Panc1 (cell line): ENCODE results near the gene TREX2. TPM values are rescaled to one million over a fixed set of nuclear protein-coding genes. Genes with fewer than 3 reads are reported as not detected.
A peak's percentile ranks its signal among the peaks of the same experiment; 100 is the strongest.

Source experiments
- ATAC-seq: fragments of 200-7000 bp; cut with Tn5 transposase; 2 replicates; pipeline ENCODE4 v1.9.1; 2020; ENCODE audit warnings: mild to moderate bottlenecking, moderate library complexity
- BruUV-seq: library from RNA; stranded (reverse); fragments of 400-500 nt; replicated peaks from 2 replicates; lab custom pipeline; 2021; lab: Mats Ljungman, UMichigan
- CTCF ChIA-PET: fragments of 300-600 bp; sonication (Branson Sonifier 250); formaldehyde crosslinking; loops from one replicate; lab custom pipeline; 2022; ENCODE audit warnings: antibody characterized with exemption; lab: Charles Lee
- POLR2A ChIA-PET: fragments of 300-600 bp; sonication (Branson Sonifier 250); formaldehyde crosslinking; loops from one replicate; lab custom pipeline; 2022; ENCODE audit warnings: antibody characterized with exemption; lab: Charles Lee
- DNase-seq: peaks from one replicate; pipeline ENCODE4 v3.0.0-alpha.2; 2010; ENCODE audit warnings: low read depth, low spot score
- H3K27ac ChIP-seq: 2 replicates; pipeline ENCODE4 v1.5.1; 2011; ENCODE audit warnings: mild to moderate bottlenecking, low read length, inconsistent platforms
- H3K27me3 ChIP-seq: fragments of 200-500 bp; sonication (Bioruptor generic); 2 replicates; pipeline ENCODE4 v1.6.0; 2014; ENCODE audit warnings: low read length, inconsistent platforms; ENCODE audit not compliant: control insufficient read depth, insufficient read depth
- H3K36me3 ChIP-seq: fragments of 200-500 bp; sonication (Bioruptor generic); 2 replicates; pipeline ENCODE4 v1.5.1; 2014; ENCODE audit warnings: inconsistent platforms, mild to moderate bottlenecking, low read length, moderate library complexity; ENCODE audit not compliant: control insufficient read depth, insufficient read depth
- H3K4me1 ChIP-seq: 2 replicates; pipeline ENCODE4 v1.5.1; 2011; ENCODE audit warnings: inconsistent platforms, mild to moderate bottlenecking, low read length, moderate library complexity; ENCODE audit not compliant: control insufficient read depth, insufficient read depth
- H3K4me3 ChIP-seq, 2 experiments: 2 replicates each; pipeline ENCODE4 v1.5.1; 2011 to 2012; ENCODE audit warnings: low read depth in 2 of 2, low read length in 2 of 2, mild to moderate bottlenecking in 2 of 2, inconsistent platforms in 1 of 2, moderate library complexity in 1 of 2
- H3K9me3 ChIP-seq: fragments of 200-500 bp; sonication (Bioruptor generic); 2 replicates; pipeline ENCODE4 v1.5.1; 2014; ENCODE audit warnings: low read depth, mild to moderate bottlenecking, inconsistent platforms, low read length, moderate library complexity; ENCODE audit not compliant: control insufficient read depth, insufficient read depth
- POLR2AphosphoS5 ChIP-seq: IDR thresholded peaks from 2 replicates; pipeline ENCODE4 v1.6.1; 2012; ENCODE audit warnings: mild to moderate bottlenecking, low read depth, low read length, moderate library complexity
- SIN3A ChIP-seq: IDR thresholded peaks from 2 replicates; pipeline ENCODE4 v1.6.1; 2012; ENCODE audit warnings: low read depth, mild to moderate bottlenecking, low read length, moderate library complexity, borderline replicate concordance; ENCODE audit not compliant: insufficient read depth
- TCF7L2 ChIP-seq: IDR thresholded peaks from 2 replicates; pipeline ENCODE4 v1.6.1; 2011; ENCODE audit warnings: mild to moderate bottlenecking, low read depth, low read length, inconsistent platforms
- in situ Hi-C: cut with HindIII; loops from 2 replicates; pipeline ENCODE4 v1.10.0; 2016; ENCODE audit warnings: low sequenced_read_pairs, low pct_unique_long_range_greater_than_20kb
- intact Hi-C: fragments of 100-400 bp; cut with micrococcal nuclease; formaldehyde crosslinking; loops from one replicate; pipeline ENCODE4 v1.10.0; 2022; ENCODE audit not compliant: unreplicated experiment
- total RNA-seq: library from RNA; stranded (reverse); gene quantifications from one replicate; pipeline ENCODE4 v1.2.1, GENCODE V29; 2021; ENCODE audit not compliant: unreplicated experiment
- TF ChIP-seq, protein P1 (sequence below): fragments of 450-650 bp; IDR thresholded peaks from 2 replicates; pipeline ENCODE4 v1.5.1; 2017; ENCODE audit warnings: mild to moderate bottlenecking
- TF ChIP-seq, protein P2 (sequence below), 2 experiments: IDR thresholded peaks; 2 replicates each; pipeline ENCODE4 v1.6.1; 2011 to 2012; ENCODE audit warnings: low read depth in 2 of 2, control low read depth in 1 of 2, low read length in 1 of 2, mild to moderate bottlenecking in 1 of 2, moderate library complexity in 1 of 2; ENCODE audit not compliant: insufficient read depth in 1 of 2

The TREX2 gene
- total RNA-seq, 1 experiment from 2014 or later = 2.4 TPM

DNA sequence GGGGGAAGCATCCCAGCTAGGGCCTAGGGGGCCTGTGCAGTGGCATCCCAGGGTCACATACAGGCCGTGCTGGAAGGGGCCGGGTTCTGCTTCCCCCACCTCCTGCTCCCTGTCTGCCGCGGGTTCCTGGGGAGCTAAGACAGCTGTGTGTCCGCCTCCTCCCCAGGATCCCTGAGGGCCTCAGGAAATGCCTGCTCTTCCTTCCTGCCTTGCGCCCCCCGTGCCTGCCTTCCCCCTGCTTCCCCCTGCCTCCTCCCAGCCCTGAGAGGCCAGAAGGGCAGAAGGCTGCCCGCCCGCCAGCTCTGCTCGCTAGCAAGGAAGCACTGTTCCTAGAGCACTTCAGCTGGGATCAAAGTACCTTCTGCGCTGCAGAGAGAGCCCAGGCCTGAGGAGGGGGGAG is 46.1 kb upstream of the TREX2 start:
- BruUV-seq = no TSS peak
- Histone ChIP-seq H3K27me3 (no peaks in the 10 kb centered on the region), H3K4me1 (peaks cover 37% of the 10 kb centered on the region), H3K4me3 (no peak overlapping the region), H3K9me3 (no peaks in the 10 kb centered on the region), H3K27ac (no peak overlapping the region), H3K36me3 (no peaks in the 10 kb centered on the region)
- intact Hi-C loops = no loop called here
- ChIA-PET CTCF (interaction anchor here (0.8 kb wide), 1 partner anchor 31 kb away, joined by 3 read pairs; no protein-coding TSS in a partner anchor), POLR2A (interaction anchor here (0.5 kb wide), 1 partner anchor 21 kb away, joined by 12 read pairs; no protein-coding TSS in a partner anchor)
- in situ Hi-C loops = no loop called here
- no peak for TF ChIP-seq SIN3A
- TF ChIP-seq, protein P1, sequence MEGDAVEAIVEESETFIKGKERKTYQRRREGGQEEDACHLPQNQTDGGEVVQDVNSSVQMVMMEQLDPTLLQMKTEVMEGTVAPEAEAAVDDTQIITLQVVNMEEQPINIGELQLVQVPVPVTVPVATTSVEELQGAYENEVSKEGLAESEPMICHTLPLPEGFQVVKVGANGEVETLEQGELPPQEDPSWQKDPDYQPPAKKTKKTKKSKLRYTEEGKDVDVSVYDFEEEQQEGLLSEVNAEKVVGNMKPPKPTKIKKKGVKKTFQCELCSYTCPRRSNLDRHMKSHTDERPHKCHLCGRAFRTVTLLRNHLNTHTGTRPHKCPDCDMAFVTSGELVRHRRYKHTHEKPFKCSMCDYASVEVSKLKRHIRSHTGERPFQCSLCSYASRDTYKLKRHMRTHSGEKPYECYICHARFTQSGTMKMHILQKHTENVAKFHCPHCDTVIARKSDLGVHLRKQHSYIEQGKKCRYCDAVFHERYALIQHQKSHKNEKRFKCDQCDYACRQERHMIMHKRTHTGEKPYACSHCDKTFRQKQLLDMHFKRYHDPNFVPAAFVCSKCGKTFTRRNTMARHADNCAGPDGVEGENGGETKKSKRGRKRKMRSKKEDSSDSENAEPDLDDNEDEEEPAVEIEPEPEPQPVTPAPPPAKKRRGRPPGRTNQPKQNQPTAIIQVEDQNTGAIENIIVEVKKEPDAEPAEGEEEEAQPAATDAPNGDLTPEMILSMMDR = no peak
- TF ChIP-seq TCF7L2 = no peak
- TF ChIP-seq POLR2AphosphoS5 = no peak
- TF ChIP-seq, protein P2, sequence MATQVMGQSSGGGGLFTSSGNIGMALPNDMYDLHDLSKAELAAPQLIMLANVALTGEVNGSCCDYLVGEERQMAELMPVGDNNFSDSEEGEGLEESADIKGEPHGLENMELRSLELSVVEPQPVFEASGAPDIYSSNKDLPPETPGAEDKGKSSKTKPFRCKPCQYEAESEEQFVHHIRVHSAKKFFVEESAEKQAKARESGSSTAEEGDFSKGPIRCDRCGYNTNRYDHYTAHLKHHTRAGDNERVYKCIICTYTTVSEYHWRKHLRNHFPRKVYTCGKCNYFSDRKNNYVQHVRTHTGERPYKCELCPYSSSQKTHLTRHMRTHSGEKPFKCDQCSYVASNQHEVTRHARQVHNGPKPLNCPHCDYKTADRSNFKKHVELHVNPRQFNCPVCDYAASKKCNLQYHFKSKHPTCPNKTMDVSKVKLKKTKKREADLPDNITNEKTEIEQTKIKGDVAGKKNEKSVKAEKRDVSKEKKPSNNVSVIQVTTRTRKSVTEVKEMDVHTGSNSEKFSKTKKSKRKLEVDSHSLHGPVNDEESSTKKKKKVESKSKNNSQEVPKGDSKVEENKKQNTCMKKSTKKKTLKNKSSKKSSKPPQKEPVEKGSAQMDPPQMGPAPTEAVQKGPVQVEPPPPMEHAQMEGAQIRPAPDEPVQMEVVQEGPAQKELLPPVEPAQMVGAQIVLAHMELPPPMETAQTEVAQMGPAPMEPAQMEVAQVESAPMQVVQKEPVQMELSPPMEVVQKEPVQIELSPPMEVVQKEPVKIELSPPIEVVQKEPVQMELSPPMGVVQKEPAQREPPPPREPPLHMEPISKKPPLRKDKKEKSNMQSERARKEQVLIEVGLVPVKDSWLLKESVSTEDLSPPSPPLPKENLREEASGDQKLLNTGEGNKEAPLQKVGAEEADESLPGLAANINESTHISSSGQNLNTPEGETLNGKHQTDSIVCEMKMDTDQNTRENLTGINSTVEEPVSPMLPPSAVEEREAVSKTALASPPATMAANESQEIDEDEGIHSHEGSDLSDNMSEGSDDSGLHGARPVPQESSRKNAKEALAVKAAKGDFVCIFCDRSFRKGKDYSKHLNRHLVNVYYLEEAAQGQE (IDR thresholded peaks at IDR 0.05; ENCODE audit: insufficient read depth in 1 of 2, low read depth in 2 of 2, low read length in 1 of 2) = no peak
- DNase-seq = no peak
- ATAC-seq = no peak

DNA sequence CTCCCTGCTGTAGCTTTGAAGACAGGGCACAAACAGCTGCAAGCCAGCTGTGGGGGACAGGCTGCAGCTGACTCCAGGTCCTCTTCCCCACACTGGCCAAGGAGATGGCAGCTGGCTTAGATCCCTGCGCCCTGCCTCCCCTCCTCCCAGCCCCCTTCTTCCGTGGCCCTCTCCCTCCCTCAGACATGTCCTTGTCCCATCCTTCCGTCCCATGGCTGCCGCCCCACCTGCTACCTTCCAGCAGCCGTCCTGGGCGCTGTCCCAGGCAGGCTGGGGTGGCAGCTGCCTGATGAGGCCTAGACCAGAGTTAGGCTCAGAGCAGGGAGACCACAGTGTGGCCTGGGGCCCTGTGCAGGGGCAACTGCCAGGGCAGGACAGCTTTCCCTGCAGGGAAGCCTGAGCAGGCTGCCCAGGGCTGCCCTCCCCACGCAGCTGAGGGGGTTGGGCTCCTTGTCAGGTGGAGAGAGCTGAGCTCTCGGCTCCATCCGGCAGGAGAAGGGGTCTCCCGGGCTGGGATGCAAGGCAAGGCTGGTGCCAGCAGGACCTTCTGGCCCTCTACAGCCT is 45.6 kb upstream of the TREX2 start:
- Histone ChIP-seq H3K27ac (no peak overlapping the region), H3K27me3 (no peaks in the 10 kb centered on the region), H3K4me1 (peaks cover 39% of the 10 kb centered on the region), H3K4me3 (no peak overlapping the region), H3K9me3 (no peaks in the 10 kb centered on the region), H3K36me3 (no peaks in the 10 kb centered on the region)
- CTCF ChIA-PET = interaction anchor here (0.8 kb wide), 1 partner anchor 30 kb away, joined by 3 read pairs; no protein-coding TSS in a partner anchor
- in situ Hi-C loops (no loop called here), intact Hi-C loops (no loop called here)
- ATAC-seq (peak; percentile 11; the same call in 1 of the 2 replicates), DNase-seq (no peak)
- POLR2A ChIA-PET = no interaction called here
- BruUV-seq = no TSS peak
- TF ChIP-seq, protein P1 = no peak
- no peak for TF ChIP-seq TCF7L2
- TF ChIP-seq POLR2AphosphoS5 = no peak
- TF ChIP-seq SIN3A = no peak
- TF ChIP-seq, protein P2 (IDR thresholded peaks at IDR 0.05; ENCODE audit: insufficient read depth in 1 of 2, low read depth in 2 of 2, low read length in 1 of 2) = no peak
